Endodermal cell (in vitro differentiated cells): ENCODE data around the gene PNPLA7. TPM values are rescaled to one million over a fixed set of nuclear protein-coding genes. Genes with fewer than 3 reads are reported as not detected.

Source experiments
- DNase-seq: peaks from one replicate; pipeline ENCODE4 v3.0.0-alpha.2; 2017
- H3K27ac ChIP-seq: 2 replicates; pipeline ENCODE4 v1.5.1; 2013; ENCODE audit warnings: mild to moderate bottlenecking, low read depth, low read length, moderate library complexity
- H3K27me3 ChIP-seq: 2 replicates; pipeline ENCODE4 v1.6.1; 2013; ENCODE audit warnings: mild to moderate bottlenecking, low read length, moderate library complexity; ENCODE audit not compliant: insufficient read depth, control insufficient read depth, poor library complexity, severe bottlenecking
- H3K36me3 ChIP-seq: 2 replicates; pipeline ENCODE4 v1.7.0; 2013; ENCODE audit warnings: mild to moderate bottlenecking, low read length, moderate library complexity; ENCODE audit not compliant: control insufficient read depth, insufficient read depth
- H3K4me1 ChIP-seq: one replicate; pipeline ENCODE4 v1.7.0; 2013; ENCODE audit warnings: low read length; ENCODE audit not compliant: control insufficient read depth, insufficient read depth
- H3K4me3 ChIP-seq: 2 replicates; pipeline ENCODE4 v1.5.1; 2013; ENCODE audit warnings: mild to moderate bottlenecking, low read length, moderate library complexity
- H3K9ac ChIP-seq: 2 replicates; pipeline ENCODE4 v1.6.1; 2013; ENCODE audit warnings: mild to moderate bottlenecking, low read length, moderate library complexity; ENCODE audit not compliant: poor library complexity, severe bottlenecking; ENCODE audit errors: extremely low read depth
- H3K9me3 ChIP-seq: 2 replicates; pipeline ENCODE4 v1.6.1; 2013; ENCODE audit warnings: mild to moderate bottlenecking, low read length, moderate library complexity; ENCODE audit not compliant: control insufficient read depth
- H3K27ac Mint-ChIP-seq: 2 replicates; pipeline ENCODE4 v1.8.0; 2020; ENCODE audit warnings: mixed read lengths
- H3K27me3 Mint-ChIP-seq: 2 replicates; pipeline ENCODE4 v1.8.0; 2021; ENCODE audit warnings: mild to moderate bottlenecking, mixed read lengths; ENCODE audit not compliant: insufficient read depth
- H3K36me3 Mint-ChIP-seq: 2 replicates; pipeline ENCODE4 v1.8.0; 2020; ENCODE audit warnings: low read depth, mixed read lengths
- H3K4me1 Mint-ChIP-seq: 2 replicates; pipeline ENCODE4 v1.8.0; 2020; ENCODE audit warnings: mixed read lengths
- H3K4me3 Mint-ChIP-seq: 2 replicates; pipeline ENCODE4 v1.8.0; 2020; ENCODE audit warnings: mild to moderate bottlenecking, moderate library complexity, mixed read lengths
- H3K9me3 Mint-ChIP-seq: 2 replicates; pipeline ENCODE4 v1.8.0; 2020; ENCODE audit warnings: mild to moderate bottlenecking, mixed read lengths
- CTCF ChIP-seq: fragments of 200-600 bp; sonication (generic); conservative IDR thresholded peaks from 2 replicates; pipeline ENCODE4 v1.5.0; 2021; ENCODE audit warnings: antibody characterized with exemption, mild to moderate bottlenecking
- WGBS, 2 experiments: methylation state at CpG; one replicate each; pipeline versions ENCODE4 v1.1.5 to v1.1.7; 2013; ENCODE audit warnings: missing lambda C conversion rate in 2 of 2, mixed read lengths in 1 of 2; ENCODE audit not compliant: insufficient coverage in 1 of 2, insufficient read length in 1 of 2; 5-methylcytosine and 5-hydroxymethylcytosine counted together
- total RNA-seq, 2 donors: library from RNA; stranded (reverse); fragmentation: NEBNext Ultra II Directional in 1 of 2; extraction: Animal tissue kit (Norgen Biotek cat#: 25700) in 1 of 2; gene quantifications; 2 replicates in 1 of 2; 3 replicates in 1 of 2; pipeline ENCODE4 v1.2.1, GENCODE V29; 2021

The PNPLA7 gene
- total RNA-seq, 2 donors from 2014 or later, result 2.0 to 2.4 TPM

DNA sequence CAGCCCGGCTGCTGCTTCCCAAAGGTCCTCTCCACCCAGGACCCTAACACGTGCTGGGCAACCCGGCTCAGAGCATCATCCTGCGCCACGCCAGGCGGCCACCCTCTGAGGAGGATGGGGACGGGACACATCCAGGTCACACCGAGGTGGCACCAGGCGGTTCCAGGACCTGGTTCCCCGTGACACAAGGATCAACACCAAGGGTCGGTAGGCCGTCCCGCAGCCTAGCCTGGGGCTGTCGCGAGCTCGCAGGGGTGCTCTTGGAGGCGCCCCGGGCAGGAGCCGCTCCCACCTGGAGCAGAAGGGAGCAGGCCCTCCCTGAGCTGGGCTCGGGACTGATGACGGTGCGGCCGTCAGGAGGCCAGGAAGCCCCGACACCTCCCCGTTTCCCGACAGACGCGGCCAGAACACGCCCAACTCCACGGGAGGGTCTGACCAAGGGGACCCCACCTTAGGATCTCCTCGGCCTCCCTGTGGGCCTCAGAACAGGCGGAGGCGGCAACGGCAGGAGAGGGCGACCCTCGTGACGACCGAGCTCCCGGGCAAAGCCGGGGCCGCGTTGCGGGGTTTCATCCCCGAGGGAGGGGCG lies 133.5 kb downstream of the PNPLA7 start:
- DNase-seq, result no peak
- no peaks in the 10 kb centered on the region for H3K9me3 Mint-ChIP-seq
- WGBS, 2 experiments, result 96 to 97% methylated on average over 31 to 45 of the region's 45 CpGs
- H3K36me3 ChIP-seq, result peaks cover 6% of the 10 kb centered on the region
- no peak overlapping the region for H3K27ac Mint-ChIP-seq
- no peaks in the 10 kb centered on the region for H3K27me3 ChIP-seq
- peaks cover 8% of the 10 kb centered on the region for H3K36me3 Mint-ChIP-seq
- no peak overlapping the region for H3K9ac ChIP-seq
- TF ChIP-seq CTCF, result no peak
- no peaks in the 10 kb centered on the region for H3K27me3 Mint-ChIP-seq
- H3K4me3 Mint-ChIP-seq, result no peak overlapping the region
- no peaks in the 10 kb centered on the region for H3K9me3 ChIP-seq
- H3K27ac ChIP-seq, result no peak overlapping the region
- H3K4me1 Mint-ChIP-seq, result no peaks in the 10 kb centered on the region
- no peak overlapping the region for H3K4me3 ChIP-seq
- no peaks in the 10 kb centered on the region for H3K4me1 ChIP-seq

- H3K4me1 ChIP-seq, result no peaks in the 10 kb centered on the region
- H3K4me3 ChIP-seq, result no peak overlapping the region
- TF ChIP-seq CTCF, result no peak
- H3K9me3 Mint-ChIP-seq, result no peaks in the 10 kb centered on the region
- DNase-seq, result no peak
- no peak overlapping the region for H3K27ac Mint-ChIP-seq
- H3K9ac ChIP-seq, result no peak overlapping the region
- no peaks in the 10 kb centered on the region for H3K27me3 Mint-ChIP-seq
- no peaks in the 10 kb centered on the region for H3K9me3 ChIP-seq
- H3K27me3 ChIP-seq, result no peaks in the 10 kb centered on the region
- H3K27ac ChIP-seq, result no peak overlapping the region
- WGBS, 2 experiments, result 94 to 96% methylated on average over 9 to 23 of the region's 23 CpGs
- peaks cover 6% of the 10 kb centered on the region for H3K36me3 ChIP-seq
- H3K4me3 Mint-ChIP-seq, result no peak overlapping the region
- peaks cover 8% of the 10 kb centered on the region for H3K36me3 Mint-ChIP-seq
- no peaks in the 10 kb centered on the region for H3K4me1 Mint-ChIP-seq
These were observed 134.1 kb downstream of the PNPLA7 start for GRCh38 chr9:137416006-137416562.

DNA sequence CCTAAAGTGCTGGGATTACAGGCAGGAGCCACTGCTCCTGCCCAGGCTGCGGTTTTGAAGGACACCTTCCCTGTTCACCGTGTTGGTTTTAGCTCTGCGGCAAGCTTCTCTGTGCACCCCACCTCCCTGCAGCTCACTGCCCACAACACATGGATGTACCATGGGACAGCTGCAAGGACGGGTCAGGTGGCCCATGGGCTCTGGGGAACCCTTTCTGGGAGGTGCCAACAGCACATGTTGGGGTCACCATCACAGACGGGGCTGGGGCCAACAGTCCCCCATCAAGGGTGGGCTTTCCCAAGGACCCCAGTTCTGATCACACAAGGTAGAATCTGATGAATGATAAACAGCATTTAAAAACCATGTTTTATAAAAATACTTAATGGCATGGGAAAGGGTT lies 134.8 kb downstream of the PNPLA7 start:
- H3K4me1 Mint-ChIP-seq, result no peaks in the 10 kb centered on the region
- Histone ChIP-seq H3K4me1 (no peaks in the 10 kb centered on the region), H3K4me3 (no peak overlapping the region), H3K9me3 (no peaks in the 10 kb centered on the region), H3K27me3 (no peaks in the 10 kb centered on the region), H3K36me3 (peaks cover 6% of the 10 kb centered on the region), H3K9ac (no peak overlapping the region), H3K27ac (no peak overlapping the region)
- DNase-seq, result no peak
- no peak overlapping the region for H3K4me3 Mint-ChIP-seq
- no peaks in the 10 kb centered on the region for H3K27me3 Mint-ChIP-seq
- peaks cover 8% of the 10 kb centered on the region for H3K36me3 Mint-ChIP-seq
- TF ChIP-seq CTCF, result no peak
- WGBS, 2 experiments, result 90 to 94% methylated on average over 3 to 5 of the region's 5 CpGs
- no peaks in the 10 kb centered on the region for H3K9me3 Mint-ChIP-seq
- no peak overlapping the region for H3K27ac Mint-ChIP-seq
